ENCODE results near the gene RASGRP3.

Gene RASGRP3

GRCh38 chr2:33559328-33559727 is 82.9 kb downstream of the RASGRP3 start:
- Histone ChIP-seq H3K9ac (ENCODE audit: low read length in 5 of 5) (no peak overlapping the region), H3K4me1 (ENCODE audit: control insufficient read depth in 5 of 5, insufficient read depth in 5 of 5, low read length in 5 of 5) (peaks cover 0 to 24% (median 4%) of the 10 kb centered on the region in 5 donors), H3K9me3 (ENCODE audit: control insufficient read depth in 5 of 5, low read length in 5 of 5) (no peaks in the 10 kb centered on the region), H3K27ac (ENCODE audit: low read depth, low read length) (no peak overlapping the region), H3K27me3 (ENCODE audit: control insufficient read depth in 5 of 5, insufficient read depth in 4 of 5, low read length in 5 of 5) (no peaks in the 10 kb centered on the region), H3K36me3 (ENCODE audit: control insufficient read depth in 5 of 5, insufficient read depth in 5 of 5, low read length in 5 of 5) (peaks cover 3 to 37% (median 17%) of the 10 kb centered on the region in 5 donors), H3K4me3 (ENCODE audit: low read depth in 1 of 5, low read length in 5 of 5) (no peak overlapping the region)

GRCh38 chr2:33560017-33560416 is 83.6 kb downstream of the RASGRP3 start:
- peaks cover 0 to 17% (median 2%) of the 10 kb centered on the region in 5 donors for H3K4me1 ChIP-seq (ENCODE audit: control insufficient read depth in 5 of 5, insufficient read depth in 5 of 5, low read length in 5 of 5)
- no peaks in the 10 kb centered on the region for H3K27me3 ChIP-seq (ENCODE audit: control insufficient read depth in 5 of 5, insufficient read depth in 4 of 5, low read length in 5 of 5)
- H3K4me3 ChIP-seq (ENCODE audit: low read depth in 1 of 5, low read length in 5 of 5), result no peak overlapping the region
- H3K9ac ChIP-seq (ENCODE audit: low read length in 5 of 5), result no peak overlapping the region
- no peak overlapping the region for H3K27ac ChIP-seq (ENCODE audit: low read depth, low read length)
- H3K36me3 ChIP-seq (ENCODE audit: control insufficient read depth in 5 of 5, insufficient read depth in 5 of 5, low read length in 5 of 5), result peaks cover 3 to 38% (median 17%) of the 10 kb centered on the region in 5 donors
- H3K9me3 ChIP-seq (ENCODE audit: control insufficient read depth in 5 of 5, low read length in 5 of 5), result no peaks in the 10 kb centered on the region

GRCh38 chr2:33561872-33562271 is 85.4 kb downstream of the RASGRP3 start:
- Histone ChIP-seq H3K36me3 (ENCODE audit: control insufficient read depth in 5 of 5, insufficient read depth in 5 of 5, low read length in 5 of 5) (peaks cover 3 to 39% (median 20%) of the 10 kb centered on the region in 5 donors), H3K4me1 (ENCODE audit: control insufficient read depth in 5 of 5, insufficient read depth in 5 of 5, low read length in 5 of 5) (peaks cover 0 to 14% (median 0%) of the 10 kb centered on the region in 5 donors), H3K9me3 (ENCODE audit: control insufficient read depth in 5 of 5, low read length in 5 of 5) (no peaks in the 10 kb centered on the region), H3K27me3 (ENCODE audit: control insufficient read depth in 5 of 5, insufficient read depth in 4 of 5, low read length in 5 of 5) (no peaks in the 10 kb centered on the region), H3K27ac (ENCODE audit: low read depth, low read length) (no peak overlapping the region), H3K9ac (ENCODE audit: low read length in 5 of 5) (no peak overlapping the region), H3K4me3 (ENCODE audit: low read depth in 1 of 5, low read length in 5 of 5) (no peak overlapping the region)

- H3K9ac ChIP-seq (ENCODE audit: low read length in 5 of 5), result no peak overlapping the region
- H3K27ac ChIP-seq (ENCODE audit: low read depth, low read length), result no peak overlapping the region
Measured at GRCh38 chr2:33570681-33571080, 94.2 kb downstream of the RASGRP3 start.

GRCh38 chr2:33573657-33574056 is 97.2 kb downstream of the RASGRP3 start:
- no peak overlapping the region for H3K4me3 ChIP-seq (ENCODE audit: low read depth in 1 of 5, low read length in 5 of 5)
- H3K36me3 ChIP-seq (ENCODE audit: control insufficient read depth in 5 of 5, insufficient read depth in 5 of 5, low read length in 5 of 5), result no peaks in the 10 kb centered on the region
- H3K9me3 ChIP-seq (ENCODE audit: control insufficient read depth in 5 of 5, low read length in 5 of 5), result no peaks in the 10 kb centered on the region
- no peak overlapping the region for H3K27ac ChIP-seq (ENCODE audit: low read depth, low read length)
- no peak overlapping the region for H3K9ac ChIP-seq (ENCODE audit: low read length in 5 of 5)
- H3K4me1 ChIP-seq (ENCODE audit: control insufficient read depth in 5 of 5, insufficient read depth in 5 of 5, low read length in 5 of 5), result no peaks in the 10 kb centered on the region
- no peaks in the 10 kb centered on the region for H3K27me3 ChIP-seq (ENCODE audit: control insufficient read depth in 5 of 5, insufficient read depth in 4 of 5, low read length in 5 of 5)

More at GRCh38 chr2:33570681-33571080, 94.2 kb downstream of the RASGRP3 start:
- peaks cover 0 to under 1% (median 0%) of the 10 kb centered on the region in 5 donors for H3K36me3 ChIP-seq (ENCODE audit: control insufficient read depth in 5 of 5, insufficient read depth in 5 of 5, low read length in 5 of 5)
- no peak overlapping the region for H3K4me3 ChIP-seq (ENCODE audit: low read depth in 1 of 5, low read length in 5 of 5)
- H3K9me3 ChIP-seq (ENCODE audit: control insufficient read depth in 5 of 5, low read length in 5 of 5), result no peaks in the 10 kb centered on the region
- H3K27me3 ChIP-seq (ENCODE audit: control insufficient read depth in 5 of 5, insufficient read depth in 4 of 5, low read length in 5 of 5), result no peaks in the 10 kb centered on the region
- H3K4me1 ChIP-seq (ENCODE audit: control insufficient read depth in 5 of 5, insufficient read depth in 5 of 5, low read length in 5 of 5), result no peaks in the 10 kb centered on the region

- no peak overlapping the region for H3K9ac ChIP-seq (ENCODE audit: low read length in 5 of 5)
- H3K4me3 ChIP-seq (ENCODE audit: low read depth in 1 of 5, low read length in 5 of 5), result no peak overlapping the region
- H3K9me3 ChIP-seq (ENCODE audit: control insufficient read depth in 5 of 5, low read length in 5 of 5), result no peaks in the 10 kb centered on the region
- no peaks in the 10 kb centered on the region for H3K4me1 ChIP-seq (ENCODE audit: control insufficient read depth in 5 of 5, insufficient read depth in 5 of 5, low read length in 5 of 5)
- no peaks in the 10 kb centered on the region for H3K27me3 ChIP-seq (ENCODE audit: control insufficient read depth in 5 of 5, insufficient read depth in 4 of 5, low read length in 5 of 5)
- no peaks in the 10 kb centered on the region for H3K36me3 ChIP-seq (ENCODE audit: control insufficient read depth in 5 of 5, insufficient read depth in 5 of 5, low read length in 5 of 5)
- H3K27ac ChIP-seq (ENCODE audit: low read depth, low read length), result no peak overlapping the region
Measured at GRCh38 chr2:33577084-33577483, 100.6 kb downstream of the RASGRP3 start.

GRCh38 chr2:33577668-33578067 is 101.2 kb downstream of the RASGRP3 start:
- Histone ChIP-seq H3K4me3 (ENCODE audit: low read depth in 1 of 5, low read length in 5 of 5) (no peak overlapping the region), H3K27ac (ENCODE audit: low read depth, low read length) (no peak overlapping the region), H3K9ac (ENCODE audit: low read length in 5 of 5) (no peak overlapping the region), H3K4me1 (ENCODE audit: control insufficient read depth in 5 of 5, insufficient read depth in 5 of 5, low read length in 5 of 5) (no peaks in the 10 kb centered on the region), H3K9me3 (ENCODE audit: control insufficient read depth in 5 of 5, low read length in 5 of 5) (no peaks in the 10 kb centered on the region), H3K27me3 (ENCODE audit: control insufficient read depth in 5 of 5, insufficient read depth in 4 of 5, low read length in 5 of 5) (no peaks in the 10 kb centered on the region), H3K36me3 (ENCODE audit: control insufficient read depth in 5 of 5, insufficient read depth in 5 of 5, low read length in 5 of 5) (no peaks in the 10 kb centered on the region)

- Histone ChIP-seq H3K9ac (ENCODE audit: low read length in 5 of 5) (no peak overlapping the region), H3K36me3 (ENCODE audit: control insufficient read depth in 5 of 5, insufficient read depth in 5 of 5, low read length in 5 of 5) (peaks cover 0 to 8% (median 7%) of the 10 kb centered on the region in 5 donors), H3K4me1 (ENCODE audit: control insufficient read depth in 5 of 5, insufficient read depth in 5 of 5, low read length in 5 of 5) (no peaks in the 10 kb centered on the region), H3K4me3 (ENCODE audit: low read depth in 1 of 5, low read length in 5 of 5) (no peak overlapping the region), H3K27me3 (ENCODE audit: control insufficient read depth in 5 of 5, insufficient read depth in 4 of 5, low read length in 5 of 5) (no peaks in the 10 kb centered on the region), H3K9me3 (ENCODE audit: control insufficient read depth in 5 of 5, low read length in 5 of 5) (no peaks in the 10 kb centered on the region), H3K27ac (ENCODE audit: low read depth, low read length) (no peak overlapping the region)
Measured at GRCh38 chr2:33579227-33579626, 102.8 kb downstream of the RASGRP3 start.

- Histone ChIP-seq H3K4me3 (ENCODE audit: low read depth in 1 of 5, low read length in 5 of 5) (no peak overlapping the region), H3K36me3 (ENCODE audit: control insufficient read depth in 5 of 5, insufficient read depth in 5 of 5, low read length in 5 of 5) (peaks cover 14 to 33% (median 19%) of the 10 kb centered on the region in 5 donors), H3K27me3 (ENCODE audit: control insufficient read depth in 5 of 5, insufficient read depth in 4 of 5, low read length in 5 of 5) (no peaks in the 10 kb centered on the region), H3K9me3 (ENCODE audit: control insufficient read depth in 5 of 5, low read length in 5 of 5) (no peaks in the 10 kb centered on the region), H3K9ac (ENCODE audit: low read length in 5 of 5) (no peak overlapping the region), H3K4me1 (ENCODE audit: control insufficient read depth in 5 of 5, insufficient read depth in 5 of 5, low read length in 5 of 5) (no peaks in the 10 kb centered on the region), H3K27ac (ENCODE audit: low read depth, low read length) (no peak overlapping the region)
Measured at GRCh38 chr2:33581872-33582271, 105.4 kb downstream of the RASGRP3 start.

GRCh38 chr2:33583194-33583938 is 106.9 kb downstream of the RASGRP3 start:
- Histone ChIP-seq H3K36me3 (ENCODE audit: control insufficient read depth in 5 of 5, insufficient read depth in 5 of 5, low read length in 5 of 5) (peaks cover 16 to 41% (median 21%) of the 10 kb centered on the region in 5 donors), H3K27ac (ENCODE audit: low read depth, low read length) (no peak overlapping the region), H3K27me3 (ENCODE audit: control insufficient read depth in 5 of 5, insufficient read depth in 4 of 5, low read length in 5 of 5) (no peaks in the 10 kb centered on the region), H3K9ac (ENCODE audit: low read length in 5 of 5) (no peak overlapping the region), H3K4me3 (ENCODE audit: low read depth in 1 of 5, low read length in 5 of 5) (no peak overlapping the region), H3K9me3 (ENCODE audit: control insufficient read depth in 5 of 5, low read length in 5 of 5) (no peaks in the 10 kb centered on the region), H3K4me1 (ENCODE audit: control insufficient read depth in 5 of 5, insufficient read depth in 5 of 5, low read length in 5 of 5) (peaks cover 0 to 3% (median 0%) of the 10 kb centered on the region in 5 donors)

Measured in subcutaneous abdominal adipose tissue (tissue), 5 donors.